Activated naive CD8-positive, alpha-beta T cell (primary cell): ENCODE measurements around the gene ING5.
"Not testable (repeated sequence)": the region's sequence is repeated elsewhere in the genome, so short reads cannot be mapped to it uniquely, and the experiment has no call there.

Source experiments
- H3K27ac Mint-ChIP-seq: one replicate; pipeline ENCODE4 v1.8.0; 2021; ENCODE audit warnings: mixed read lengths
- H3K27me3 Mint-ChIP-seq: one replicate; pipeline ENCODE4 v1.8.0; 2021; ENCODE audit warnings: mixed read lengths
- H3K36me3 Mint-ChIP-seq: one replicate; pipeline ENCODE4 v1.8.0; 2021; ENCODE audit warnings: mixed read lengths
- H3K4me1 Mint-ChIP-seq: one replicate; pipeline ENCODE4 v1.8.0; 2021; ENCODE audit warnings: low read depth, mixed read lengths
- H3K4me3 Mint-ChIP-seq: one replicate; pipeline ENCODE4 v1.8.0; 2021; ENCODE audit warnings: mild to moderate bottlenecking, mixed read lengths
- H3K9me3 Mint-ChIP-seq: one replicate; pipeline ENCODE4 v1.8.0; 2021; ENCODE audit warnings: low read depth, mixed read lengths

ING5 gene

GRCh38 chr2:241734467-241735208 lies 32.8 kb downstream of the ING5 start, which contains the start of gene D2HGDH:
Gene D2HGDH (plus strand): TSS chr2:241734630. CDS start chr2:241735225, 595 bp downstream.
- H3K4me3 Mint-ChIP-seq: peak within 1 kb of the TSS; percentile 85
- peaks cover 37% of the 10 kb centered on the region for H3K4me1 Mint-ChIP-seq
- no peaks in the 10 kb centered on the region for H3K27me3 Mint-ChIP-seq
- H3K9me3 Mint-ChIP-seq: no peaks in the 10 kb centered on the region
- peaks cover 7% of the 10 kb centered on the region for H3K36me3 Mint-ChIP-seq
- H3K27ac Mint-ChIP-seq: peak within 1 kb of the TSS; percentile 66

GRCh38 chr2:241736111-241736510 lies 34.3 kb downstream of the ING5 start:
- H3K9me3 Mint-ChIP-seq: no peaks in the 10 kb centered on the region
- peaks cover 39% of the 10 kb centered on the region for H3K4me1 Mint-ChIP-seq
- H3K27ac Mint-ChIP-seq: no peak overlapping the region
- H3K27me3 Mint-ChIP-seq: no peaks in the 10 kb centered on the region
- H3K4me3 Mint-ChIP-seq: peak overlapping the region; percentile 85
- H3K36me3 Mint-ChIP-seq: peaks cover 5% of the 10 kb centered on the region

GRCh38 chr2:241738040-241738686 lies 36.3 kb downstream of the ING5 start:
- H3K9me3 Mint-ChIP-seq: no peaks in the 10 kb centered on the region
- H3K27me3 Mint-ChIP-seq: no peaks in the 10 kb centered on the region
- no peak overlapping the region for H3K27ac Mint-ChIP-seq
- H3K4me3 Mint-ChIP-seq: no peak overlapping the region
- H3K36me3 Mint-ChIP-seq: peaks cover 5% of the 10 kb centered on the region
- H3K4me1 Mint-ChIP-seq: peaks cover 37% of the 10 kb centered on the region

- Mint-ChIP-seq H3K4me3 (peak overlapping the region; percentile 54), H3K9me3 (no peaks in the 10 kb centered on the region), H3K27ac (no peak overlapping the region), H3K36me3 (peaks cover 5% of the 10 kb centered on the region), H3K4me1 (peaks cover 37% of the 10 kb centered on the region), H3K27me3 (no peaks in the 10 kb centered on the region)
These were observed 37.3 kb downstream of the ING5 start for GRCh38 chr2:241739177-241739576.

GRCh38 chr2:241739651-241740050 lies 37.8 kb downstream of the ING5 start:
- H3K4me3 Mint-ChIP-seq: peak overlapping the region; percentile 54
- H3K27me3 Mint-ChIP-seq: no peaks in the 10 kb centered on the region
- H3K27ac Mint-ChIP-seq: peak overlapping the region; percentile 22
- H3K4me1 Mint-ChIP-seq: peaks cover 37% of the 10 kb centered on the region
- H3K9me3 Mint-ChIP-seq: no peaks in the 10 kb centered on the region
- peaks cover 5% of the 10 kb centered on the region for H3K36me3 Mint-ChIP-seq

- H3K36me3 Mint-ChIP-seq: peaks cover 11% of the 10 kb centered on the region
- H3K4me3 Mint-ChIP-seq: peak overlapping the region; percentile 49
- H3K9me3 Mint-ChIP-seq: no peaks in the 10 kb centered on the region
- H3K27ac Mint-ChIP-seq: peak overlapping the region; percentile 25
- H3K27me3 Mint-ChIP-seq: no peaks in the 10 kb centered on the region
- H3K4me1 Mint-ChIP-seq: peaks cover 37% of the 10 kb centered on the region
These were observed 39.2 kb downstream of the ING5 start for GRCh38 chr2:241741016-241741415.

- H3K4me3 Mint-ChIP-seq: no peak overlapping the region
- H3K27ac Mint-ChIP-seq: no peak overlapping the region
- H3K9me3 Mint-ChIP-seq: no peaks in the 10 kb centered on the region
- peaks cover 34% of the 10 kb centered on the region for H3K4me1 Mint-ChIP-seq
- peaks cover 13% of the 10 kb centered on the region for H3K36me3 Mint-ChIP-seq
- H3K27me3 Mint-ChIP-seq: no peaks in the 10 kb centered on the region
These were observed 40.6 kb downstream of the ING5 start for GRCh38 chr2:241742320-241742939.

- H3K9me3 Mint-ChIP-seq, H3K27ac Mint-ChIP-seq, H3K4me3 Mint-ChIP-seq, H3K27me3 Mint-ChIP-seq: not testable (repeated sequence)
- H3K4me1 Mint-ChIP-seq: peaks cover 30% of the 10 kb centered on the region
- H3K36me3 Mint-ChIP-seq: peaks cover 10% of the 10 kb centered on the region
These were observed 41.2 kb downstream of the ING5 start for GRCh38 chr2:241743008-241743407.

GRCh38 chr2:241743620-241744019 lies 41.8 kb downstream of the ING5 start:
- Mint-ChIP-seq H3K36me3 (peaks cover 10% of the 10 kb centered on the region), H3K27me3 (no peaks in the 10 kb centered on the region), H3K9me3 (no peaks in the 10 kb centered on the region), H3K4me1 (peaks cover 28% of the 10 kb centered on the region), H3K4me3 (no peak overlapping the region), H3K27ac (no peak overlapping the region)

- Mint-ChIP-seq H3K36me3 (peaks cover 10% of the 10 kb centered on the region), H3K4me1 (peaks cover 24% of the 10 kb centered on the region)
These were observed 42.4 kb downstream of the ING5 start for GRCh38 chr2:241744028-241744754.

GRCh38 chr2:241745276-241745675 lies 43.4 kb downstream of the ING5 start:
- Mint-ChIP-seq H3K9me3 (no peaks in the 10 kb centered on the region), H3K4me1 (peaks cover 14% of the 10 kb centered on the region), H3K27me3 (no peaks in the 10 kb centered on the region), H3K36me3 (peaks cover 13% of the 10 kb centered on the region), H3K4me3 (no peak overlapping the region), H3K27ac (no peak overlapping the region)

More at GRCh38 chr2:241744028-241744754, 42.4 kb downstream of the ING5 start:
- H3K4me3 Mint-ChIP-seq: no peak overlapping the region
- no peaks in the 10 kb centered on the region for H3K27me3 Mint-ChIP-seq
- H3K9me3 Mint-ChIP-seq: no peaks in the 10 kb centered on the region
- H3K27ac Mint-ChIP-seq: no peak overlapping the region

GRCh38 chr2:241746084-241746483 lies 44.2 kb downstream of the ING5 start:
- Mint-ChIP-seq H3K27me3 (no peaks in the 10 kb centered on the region), H3K4me1 (peaks cover 8% of the 10 kb centered on the region), H3K36me3 (peaks cover 13% of the 10 kb centered on the region), H3K27ac (no peak overlapping the region), H3K9me3 (no peaks in the 10 kb centered on the region), H3K4me3 (no peak overlapping the region)

- Mint-ChIP-seq H3K4me3 (no peak overlapping the region), H3K36me3 (peaks cover 13% of the 10 kb centered on the region), H3K9me3 (no peaks in the 10 kb centered on the region)
These were observed 46.8 kb downstream of the ING5 start for GRCh38 chr2:241748468-241749256.

More at GRCh38 chr2:241748468-241749256, 46.8 kb downstream of the ING5 start:
- H3K4me1 Mint-ChIP-seq: peaks cover 5% of the 10 kb centered on the region
- no peak overlapping the region for H3K27ac Mint-ChIP-seq
- H3K27me3 Mint-ChIP-seq: no peaks in the 10 kb centered on the region
